ENCODE results near the gene DIAPH3. TPM values are rescaled to one million over a fixed set of nuclear protein-coding genes. Genes with fewer than 3 reads are reported as not detected.

The DIAPH3 gene
- total RNA-seq, 2 donors from 2014 or later: 0.35 to 1.1 TPM

GRCh38 chr13:60013166-60013565 is 150.6 kb downstream of the DIAPH3 start:
- H3K9me3 ChIP-seq: no peaks in the 10 kb centered on the region
- H3K27ac ChIP-seq: no peak overlapping the region
- H3K4me1 ChIP-seq: no peaks in the 10 kb centered on the region
- no peaks in the 10 kb centered on the region for H3K27me3 ChIP-seq
- TF ChIP-seq CTCF (IDR thresholded peaks at IDR 0.05): no peak
- no peaks in the 10 kb centered on the region for H3K36me3 ChIP-seq
- DNase-seq (ENCODE audit: low spot score): no peak
- H3K4me3 ChIP-seq: no peak overlapping the region

- Histone ChIP-seq H3K27ac (no peak overlapping the region), H3K4me3 (no peak overlapping the region), H3K27me3 (no peaks in the 10 kb centered on the region), H3K9me3 (no peaks in the 10 kb centered on the region), H3K36me3 (no peaks in the 10 kb centered on the region), H3K4me1 (no peaks in the 10 kb centered on the region)
- no peak for DNase-seq (ENCODE audit: low spot score)
- TF ChIP-seq CTCF (IDR thresholded peaks at IDR 0.05): no peak
These were observed 151.2 kb downstream of the DIAPH3 start for GRCh38 chr13:60012488-60012887.

GRCh38 chr13:60009300-60010253 is 154.2 kb downstream of the DIAPH3 start:
- TF ChIP-seq CTCF (IDR thresholded peaks at IDR 0.05): no peak
- DNase-seq (ENCODE audit: low spot score): no peak
- Histone ChIP-seq H3K9me3 (no peaks in the 10 kb centered on the region), H3K4me3 (no peak overlapping the region), H3K4me1 (no peaks in the 10 kb centered on the region), H3K36me3 (no peaks in the 10 kb centered on the region), H3K27ac (no peak overlapping the region), H3K27me3 (no peaks in the 10 kb centered on the region)

- Histone ChIP-seq H3K4me1 (no peaks in the 10 kb centered on the region), H3K9me3 (no peaks in the 10 kb centered on the region), H3K4me3 (no peak overlapping the region), H3K36me3 (no peaks in the 10 kb centered on the region), H3K27ac (no peak overlapping the region), H3K27me3 (no peaks in the 10 kb centered on the region)
- TF ChIP-seq CTCF (IDR thresholded peaks at IDR 0.05): no peak
- DNase-seq (ENCODE audit: low spot score): no peak
These were observed 161.8 kb downstream of the DIAPH3 start for GRCh38 chr13:60001889-60002288.

- no peak overlapping the region for H3K4me3 ChIP-seq
- no peaks in the 10 kb centered on the region for H3K4me1 ChIP-seq
- no peaks in the 10 kb centered on the region for H3K27me3 ChIP-seq
- no peaks in the 10 kb centered on the region for H3K36me3 ChIP-seq
- no peak overlapping the region for H3K27ac ChIP-seq
- H3K9me3 ChIP-seq: no peaks in the 10 kb centered on the region
- DNase-seq (ENCODE audit: low spot score): no peak
- TF ChIP-seq CTCF (IDR thresholded peaks at IDR 0.05): no peak
These were observed 162.8 kb downstream of the DIAPH3 start for GRCh38 chr13:60000976-60001375.

Measured in right atrium auricular region (tissue), 2 donors.